Stimulated activated memory B cell treated with anti-CD40 and anti-IgM and Interleukin-4, amounts not matched to agents 10 μg/mL and 1 μg/mL and 100 μg/mL, for 72 hours (primary cell): ENCODE results near the gene SMS.

ENCODE experiments used
- ATAC-seq: fragments of 150-1000 bp; cut with Tn5 transposase; 2 replicates; pipeline ENCODE4 v1.10.0; 2021
- H3K27ac Mint-ChIP-seq: one replicate; pipeline ENCODE4 v1.8.0; 2022; ENCODE audit warnings: mild to moderate bottlenecking, mixed read lengths
- H3K27me3 Mint-ChIP-seq: one replicate; pipeline ENCODE4 v1.8.0; 2022; ENCODE audit warnings: mixed read lengths
- H3K36me3 Mint-ChIP-seq: one replicate; pipeline ENCODE4 v1.8.0; 2022; ENCODE audit warnings: mixed read lengths
- H3K4me1 Mint-ChIP-seq: one replicate; pipeline ENCODE4 v1.8.0; 2022; ENCODE audit warnings: mixed read lengths
- H3K4me3 Mint-ChIP-seq: one replicate; pipeline ENCODE4 v1.8.0; 2022; ENCODE audit warnings: mild to moderate bottlenecking, moderate library complexity, mixed read lengths
- H3K9me3 Mint-ChIP-seq: one replicate; pipeline ENCODE4 v1.8.0; 2022; ENCODE audit warnings: mixed read lengths

SMS gene

DNA sequence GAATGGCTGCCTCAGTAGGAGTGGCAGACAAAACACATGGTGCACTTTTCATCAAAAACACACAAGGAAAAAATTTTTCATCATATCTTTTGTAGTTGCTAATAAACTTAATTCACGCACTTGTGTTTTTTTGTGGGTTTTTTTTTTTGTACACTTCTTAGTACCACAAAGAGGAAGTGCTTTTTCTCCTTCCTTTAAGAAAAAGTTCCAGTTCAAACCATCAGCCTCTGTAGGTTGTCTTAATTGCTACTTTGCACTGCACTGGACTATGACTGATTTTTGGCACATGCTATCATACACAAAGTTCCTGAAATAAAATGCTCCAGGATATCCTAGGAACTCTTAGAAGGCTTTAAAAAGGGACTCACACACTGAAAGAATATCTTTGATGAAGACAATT is 91.6 kb downstream of the SMS start, which contains the start of gene PHEX:
Gene PHEX, plus strand, starts transcription at position 242 of the 400 bp plus-strand sequence. CDS start 681 bp downstream, outside the sequence.
- no peaks in the 10 kb centered on the region for H3K9me3 Mint-ChIP-seq
- H3K27ac Mint-ChIP-seq = peak within 1 kb of the TSS; percentile 69
- H3K27me3 Mint-ChIP-seq = no peaks in the 10 kb centered on the region
- ATAC-seq = no peak
- H3K36me3 Mint-ChIP-seq = no peaks in the 10 kb centered on the region
- peaks cover 19% of the 10 kb centered on the region for H3K4me1 Mint-ChIP-seq
- peak within 1 kb of the TSS; percentile 46 for H3K4me3 Mint-ChIP-seq

- H3K4me3 Mint-ChIP-seq = no peak overlapping the region
- peak overlapping the region; percentile 69 for H3K27ac Mint-ChIP-seq
- H3K4me1 Mint-ChIP-seq = peaks cover 23% of the 10 kb centered on the region
- ATAC-seq = no peak
- no peaks in the 10 kb centered on the region for H3K36me3 Mint-ChIP-seq
- no peaks in the 10 kb centered on the region for H3K9me3 Mint-ChIP-seq
- H3K27me3 Mint-ChIP-seq = no peaks in the 10 kb centered on the region
Observed at GRCh38 chrX:22032506-22032905, 92.0 kb downstream of the SMS start.

- H3K4me1 Mint-ChIP-seq = peaks cover 24% of the 10 kb centered on the region
- H3K4me3 Mint-ChIP-seq = no peak overlapping the region
- no peak for ATAC-seq
- H3K9me3 Mint-ChIP-seq = no peaks in the 10 kb centered on the region
- no peaks in the 10 kb centered on the region for H3K36me3 Mint-ChIP-seq
- H3K27ac Mint-ChIP-seq = no peak overlapping the region
- H3K27me3 Mint-ChIP-seq = no peaks in the 10 kb centered on the region
Observed at GRCh38 chrX:22033818-22034217, 93.3 kb downstream of the SMS start.

GRCh38 chrX:22035236-22035635 is 94.7 kb downstream of the SMS start:
- no peaks in the 10 kb centered on the region for H3K36me3 Mint-ChIP-seq
- H3K4me3 Mint-ChIP-seq = peak overlapping the region; percentile 23
- H3K27me3 Mint-ChIP-seq = no peaks in the 10 kb centered on the region
- peaks cover 17% of the 10 kb centered on the region for H3K4me1 Mint-ChIP-seq
- no peaks in the 10 kb centered on the region for H3K9me3 Mint-ChIP-seq
- H3K27ac Mint-ChIP-seq = no peak overlapping the region
- no peak for ATAC-seq

GRCh38 chrX:22037225-22037624 is 96.7 kb downstream of the SMS start:
- Mint-ChIP-seq H3K4me3 (no peak overlapping the region), H3K27ac (no peak overlapping the region), H3K36me3 (no peaks in the 10 kb centered on the region), H3K4me1 (peaks cover 10% of the 10 kb centered on the region), H3K9me3 (no peaks in the 10 kb centered on the region), H3K27me3 (no peaks in the 10 kb centered on the region)
- ATAC-seq = no peak

DNA sequence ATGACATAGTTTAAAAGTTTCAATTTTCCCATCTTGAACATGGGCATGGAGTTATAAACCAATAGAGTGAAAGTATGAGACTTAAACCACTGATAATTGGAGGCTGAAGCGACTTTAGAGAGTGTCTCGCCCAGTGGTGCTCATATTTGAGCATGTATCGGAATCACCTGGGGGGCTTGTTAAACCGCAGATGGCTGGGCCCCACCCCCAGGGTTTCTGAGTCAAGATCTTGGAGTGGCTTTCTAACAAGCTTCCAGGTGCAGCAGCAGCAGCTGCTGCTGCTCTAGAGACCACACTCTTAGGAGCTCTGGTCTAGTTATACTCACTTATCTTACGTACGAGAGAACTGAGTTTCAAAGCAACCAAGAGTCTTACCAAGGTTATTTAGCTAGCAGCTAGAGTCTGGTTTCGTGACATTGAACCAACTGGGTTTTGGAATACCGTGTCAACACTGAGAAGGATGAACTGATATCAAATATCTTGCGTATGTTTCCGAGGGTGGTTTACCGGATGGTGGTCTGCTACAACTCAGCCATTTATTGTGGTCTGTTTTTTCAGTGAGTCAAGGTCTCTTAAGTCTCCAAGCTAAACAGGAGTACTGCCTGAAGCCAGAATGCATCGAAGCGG is 97.5 kb downstream of the SMS start:
- H3K4me3 Mint-ChIP-seq = no peak overlapping the region
- no peak for ATAC-seq
- H3K27ac Mint-ChIP-seq = no peak overlapping the region
- H3K9me3 Mint-ChIP-seq = no peaks in the 10 kb centered on the region
- no peaks in the 10 kb centered on the region for H3K27me3 Mint-ChIP-seq
- H3K4me1 Mint-ChIP-seq = peaks cover 7% of the 10 kb centered on the region
- no peaks in the 10 kb centered on the region for H3K36me3 Mint-ChIP-seq

DNA sequence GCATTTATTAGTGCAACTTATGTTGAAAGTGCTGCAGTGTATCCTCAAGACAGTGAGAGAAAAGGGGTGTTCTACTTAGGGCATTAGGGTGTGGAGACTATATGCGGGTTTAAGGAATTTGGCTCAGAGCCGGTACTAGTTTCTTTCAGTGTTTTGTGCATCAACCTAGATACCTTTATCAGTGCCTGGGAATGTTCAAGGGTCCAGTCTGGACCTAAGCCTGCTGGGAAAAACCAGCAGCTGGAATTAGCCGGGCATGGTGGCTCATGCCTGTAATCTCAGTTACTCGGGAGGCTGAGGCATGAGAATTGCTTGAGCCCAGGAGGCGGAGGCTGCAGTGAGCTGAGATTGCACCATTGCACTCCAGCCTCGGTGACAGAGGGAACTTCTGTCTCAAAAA is 99.0 kb downstream of the SMS start:
- Mint-ChIP-seq H3K4me1 (peaks cover 7% of the 10 kb centered on the region), H3K27ac (peak overlapping the region; percentile 12), H3K4me3 (peak overlapping the region; percentile 1), H3K9me3 (no peaks in the 10 kb centered on the region), H3K36me3 (no peaks in the 10 kb centered on the region), H3K27me3 (no peaks in the 10 kb centered on the region)
- no peak for ATAC-seq

DNA sequence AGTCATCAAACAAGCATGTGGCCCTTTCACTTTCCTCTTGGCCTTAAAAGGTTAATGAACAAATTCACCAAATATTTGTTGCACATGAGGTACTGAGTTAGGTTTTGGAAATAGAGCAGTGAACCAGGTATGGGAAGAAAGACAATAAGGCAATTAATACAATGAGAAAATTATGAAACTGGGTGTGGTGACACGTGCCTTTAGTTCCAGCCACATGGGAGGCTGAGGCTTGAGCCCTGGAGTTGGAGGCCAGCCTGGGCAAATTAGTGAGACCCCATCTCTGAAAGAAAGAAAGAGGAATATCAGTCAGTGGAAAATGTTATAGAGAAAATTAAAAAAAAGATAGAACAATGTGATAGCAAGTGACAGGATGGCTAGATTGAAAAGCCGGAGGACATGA is 99.7 kb downstream of the SMS start:
- Mint-ChIP-seq H3K4me3 (peak overlapping the region; percentile 22), H3K36me3 (no peaks in the 10 kb centered on the region), H3K27ac (peak overlapping the region; percentile 12), H3K9me3 (no peaks in the 10 kb centered on the region), H3K27me3 (no peaks in the 10 kb centered on the region), H3K4me1 (peaks cover 7% of the 10 kb centered on the region)
- no peak for ATAC-seq

DNA sequence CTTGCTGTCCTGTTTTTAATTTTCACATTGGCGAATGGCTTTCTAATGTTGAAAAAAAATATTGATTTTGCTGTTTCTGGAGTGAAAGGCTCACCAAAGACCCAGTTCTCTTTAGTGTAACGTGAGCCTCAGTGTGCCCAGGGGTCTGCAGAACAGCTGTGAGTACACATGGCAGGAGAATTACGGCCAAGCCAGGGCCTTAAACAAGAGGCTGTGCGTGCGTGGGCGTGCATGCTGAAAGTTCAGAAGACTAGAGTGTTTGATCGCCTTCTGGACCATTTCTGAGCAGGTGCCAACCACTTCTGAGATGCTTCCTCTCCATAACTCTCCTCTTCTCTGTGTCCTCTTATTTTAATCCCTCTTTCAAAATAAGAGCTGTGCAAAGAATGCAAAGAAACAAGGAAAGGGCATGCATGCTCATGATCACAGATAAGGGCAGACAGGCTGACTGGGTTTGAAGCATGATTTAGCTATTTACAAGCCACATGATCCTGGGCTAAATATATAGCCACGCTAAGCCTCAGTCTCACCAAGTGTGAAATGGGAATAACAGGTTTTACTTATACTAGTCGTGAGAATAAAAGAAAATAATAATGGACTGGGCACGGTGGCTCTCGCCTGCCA is 101.5 kb downstream of the SMS start:
- H3K4me3 Mint-ChIP-seq = no peak overlapping the region
- H3K27me3 Mint-ChIP-seq = no peaks in the 10 kb centered on the region
- no peaks in the 10 kb centered on the region for H3K9me3 Mint-ChIP-seq
- H3K4me1 Mint-ChIP-seq = peaks cover 6% of the 10 kb centered on the region
- no peak overlapping the region for H3K27ac Mint-ChIP-seq
- H3K36me3 Mint-ChIP-seq = no peaks in the 10 kb centered on the region
- no peak for ATAC-seq

DNA sequence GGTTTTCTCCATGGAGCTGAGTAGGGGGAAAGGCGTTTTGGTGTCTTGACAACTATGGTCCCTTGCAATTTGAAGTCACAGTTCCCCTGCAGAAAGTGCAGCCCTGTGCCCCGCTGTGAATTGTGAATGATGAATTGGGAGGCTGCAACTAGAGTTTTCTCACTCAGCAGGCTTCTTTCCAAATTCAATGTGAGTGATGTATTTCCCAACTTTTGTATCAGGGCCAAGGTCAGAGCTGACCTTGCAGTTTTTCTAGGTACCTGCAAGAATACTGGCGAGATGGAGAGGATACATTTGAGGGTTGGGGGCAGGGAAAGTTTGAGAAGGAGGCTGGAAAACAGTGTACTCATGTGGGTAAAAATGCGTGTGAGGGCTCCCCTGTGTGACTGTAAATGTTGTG is 103.4 kb downstream of the SMS start:
- Mint-ChIP-seq H3K9me3 (no peaks in the 10 kb centered on the region), H3K27ac (no peak overlapping the region), H3K4me3 (no peak overlapping the region), H3K4me1 (no peaks in the 10 kb centered on the region), H3K36me3 (no peaks in the 10 kb centered on the region), H3K27me3 (no peaks in the 10 kb centered on the region)
- no peak for ATAC-seq
